ENCODE measurements around the gene ADAMTS1. TPM values are rescaled to one million over a fixed set of nuclear protein-coding genes. Genes with fewer than 3 reads are reported as not detected.

The ADAMTS1 gene
- total RNA-seq, 1 experiment from 2014 or later = 35.6 TPM

DNA sequence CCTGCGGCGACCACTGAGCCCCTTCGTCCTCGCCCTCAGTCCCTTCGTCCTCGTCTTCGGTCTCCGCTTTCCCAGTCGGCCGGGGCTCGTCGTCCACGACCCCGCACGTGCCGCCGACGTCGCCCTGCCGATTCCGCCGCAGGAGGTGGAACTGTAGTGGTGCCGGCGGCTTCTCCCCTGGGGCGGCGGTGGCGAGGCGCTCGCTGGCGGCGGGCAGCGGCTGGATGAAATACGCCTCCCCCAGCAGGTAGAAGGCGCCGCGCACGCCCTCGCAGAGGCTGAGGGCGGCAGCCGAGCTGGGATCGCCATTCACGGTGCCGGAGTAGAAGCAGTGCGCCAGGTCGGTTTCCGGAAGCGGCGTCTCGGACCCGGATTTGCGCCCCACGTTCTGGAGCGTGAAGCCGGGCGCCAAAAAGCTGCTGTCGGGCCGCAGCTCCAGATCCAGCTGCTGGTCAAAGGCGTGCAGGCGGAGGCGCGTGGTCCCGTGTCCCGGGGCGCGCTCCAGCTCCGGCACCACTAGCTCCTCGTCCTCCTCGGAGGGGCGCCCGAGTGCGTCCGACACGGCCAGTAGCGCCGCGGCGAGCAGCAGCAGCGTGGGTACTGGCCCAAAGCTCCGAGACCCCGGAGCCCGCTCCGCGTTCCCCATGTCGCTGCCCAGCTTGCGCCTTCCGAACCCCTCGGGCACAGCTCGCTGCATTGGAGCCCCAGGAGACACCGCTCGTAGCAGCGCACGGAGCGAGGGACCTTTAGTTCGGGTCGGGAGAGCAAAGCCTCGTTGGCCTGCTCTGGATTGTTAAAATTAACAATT lies 747 bp downstream of the ADAMTS1 start (continued):
- TF ChIP-seq USF2 (CRISPR knock-in tag; IDR thresholded peaks at IDR 0.05) (no peak), E2F1 (CRISPR knock-in tag; IDR thresholded peaks at IDR 0.05) (peak; percentile 88), IRF2 (CRISPR knock-in tag; IDR thresholded peaks at IDR 0.05; ENCODE audit: borderline replicate concordance, low read depth) (no peak; the same call in 1 of the 2 replicates), MLX (CRISPR knock-in tag; IDR thresholded peaks at IDR 0.05) (no peak; the same call in 1 of the 2 replicates), SMAD4 (CRISPR knock-in tag; IDR thresholded peaks at IDR 0.05) (peak; percentile 88), KAT7 (CRISPR knock-in tag; IDR thresholded peaks at IDR 0.05; ENCODE audit: borderline replicate concordance) (peak; percentile 89; the same call in 1 of the 2 replicates), NR3C1 (CRISPR knock-in tag; conservative IDR thresholded peaks at IDR 0.05; ENCODE audit: low read depth) (no peak), ZNF121 (CRISPR knock-in tag; IDR thresholded peaks at IDR 0.05) (no peak), ZNF416 (CRISPR knock-in tag; IDR thresholded peaks at IDR 0.05) (no peak), AFF4 (CRISPR knock-in tag; IDR thresholded peaks at IDR 0.05; ENCODE audit: borderline replicate concordance) (no peak), FOXK1 (CRISPR knock-in tag; IDR thresholded peaks at IDR 0.05) (peak; percentile 73; the same call in 1 of the 2 replicates), OVOL2 (CRISPR knock-in tag; IDR thresholded peaks at IDR 0.05; ENCODE audit: borderline replicate concordance) (no peak), IRF1 (CRISPR knock-in tag; IDR thresholded peaks at IDR 0.05) (peak; percentile 79; the same call in 1 of the 2 replicates), TEAD4 (CRISPR knock-in tag; IDR thresholded peaks at IDR 0.05) (peak; percentile 84), FOXJ3 (CRISPR knock-in tag; IDR thresholded peaks at IDR 0.05; ENCODE audit: borderline replicate concordance) (no peak), NR2C2 (CRISPR knock-in tag; IDR thresholded peaks at IDR 0.05) (peak; percentile 55; the same call in 1 of the 2 replicates), NFE2L1 (CRISPR knock-in tag; IDR thresholded peaks at IDR 0.05) (peak; percentile 85), RELA (CRISPR knock-in tag; IDR thresholded peaks at IDR 0.05; ENCODE audit: borderline replicate concordance) (peak; percentile 85; the same call in 1 of the 2 replicates)
- TF ChIP-seq, protein P1, sequence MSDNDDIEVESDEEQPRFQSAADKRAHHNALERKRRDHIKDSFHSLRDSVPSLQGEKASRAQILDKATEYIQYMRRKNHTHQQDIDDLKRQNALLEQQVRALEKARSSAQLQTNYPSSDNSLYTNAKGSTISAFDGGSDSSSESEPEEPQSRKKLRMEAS (CRISPR knock-in tag; IDR thresholded peaks at IDR 0.05) = peak; percentile 94
- TF ChIP-seq, protein P2, sequence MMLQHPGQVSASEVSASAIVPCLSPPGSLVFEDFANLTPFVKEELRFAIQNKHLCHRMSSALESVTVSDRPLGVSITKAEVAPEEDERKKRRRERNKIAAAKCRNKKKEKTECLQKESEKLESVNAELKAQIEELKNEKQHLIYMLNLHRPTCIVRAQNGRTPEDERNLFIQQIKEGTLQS (CRISPR knock-in tag; conservative IDR thresholded peaks at IDR 0.05) = 0 out of 2 replicates have a peak, but pooled peaks have one; percentile 19
- TF ChIP-seq, protein P3, sequence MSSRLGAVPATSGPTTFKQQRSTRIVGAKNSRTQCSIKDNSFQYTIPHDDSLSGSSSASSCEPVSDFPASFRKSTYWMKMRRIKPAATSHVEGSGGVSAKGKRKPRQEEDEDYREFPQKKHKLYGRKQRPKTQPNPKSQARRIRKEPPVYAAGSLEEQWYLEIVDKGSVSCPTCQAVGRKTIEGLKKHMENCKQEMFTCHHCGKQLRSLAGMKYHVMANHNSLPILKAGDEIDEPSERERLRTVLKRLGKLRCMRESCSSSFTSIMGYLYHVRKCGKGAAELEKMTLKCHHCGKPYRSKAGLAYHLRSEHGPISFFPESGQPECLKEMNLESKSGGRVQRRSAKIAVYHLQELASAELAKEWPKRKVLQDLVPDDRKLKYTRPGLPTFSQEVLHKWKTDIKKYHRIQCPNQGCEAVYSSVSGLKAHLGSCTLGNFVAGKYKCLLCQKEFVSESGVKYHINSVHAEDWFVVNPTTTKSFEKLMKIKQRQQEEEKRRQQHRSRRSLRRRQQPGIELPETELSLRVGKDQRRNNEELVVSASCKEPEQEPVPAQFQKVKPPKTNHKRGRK (CRISPR knock-in tag; IDR thresholded peaks at IDR 0.05; ENCODE audit: borderline replicate concordance) = no peak
- TF ChIP-seq, protein P4, sequence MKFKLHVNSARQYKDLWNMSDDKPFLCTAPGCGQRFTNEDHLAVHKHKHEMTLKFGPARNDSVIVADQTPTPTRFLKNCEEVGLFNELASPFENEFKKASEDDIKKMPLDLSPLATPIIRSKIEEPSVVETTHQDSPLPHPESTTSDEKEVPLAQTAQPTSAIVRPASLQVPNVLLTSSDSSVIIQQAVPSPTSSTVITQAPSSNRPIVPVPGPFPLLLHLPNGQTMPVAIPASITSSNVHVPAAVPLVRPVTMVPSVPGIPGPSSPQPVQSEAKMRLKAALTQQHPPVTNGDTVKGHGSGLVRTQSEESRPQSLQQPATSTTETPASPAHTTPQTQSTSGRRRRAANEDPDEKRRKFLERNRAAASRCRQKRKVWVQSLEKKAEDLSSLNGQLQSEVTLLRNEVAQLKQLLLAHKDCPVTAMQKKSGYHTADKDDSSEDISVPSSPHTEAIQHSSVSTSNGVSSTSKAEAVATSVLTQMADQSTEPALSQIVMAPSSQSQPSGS (CRISPR knock-in tag; IDR thresholded peaks at IDR 0.05; ENCODE audit: borderline replicate concordance, low read depth) = peak; percentile 68; the same call in 1 of the 2 replicates
- TF ChIP-seq, protein P5, sequence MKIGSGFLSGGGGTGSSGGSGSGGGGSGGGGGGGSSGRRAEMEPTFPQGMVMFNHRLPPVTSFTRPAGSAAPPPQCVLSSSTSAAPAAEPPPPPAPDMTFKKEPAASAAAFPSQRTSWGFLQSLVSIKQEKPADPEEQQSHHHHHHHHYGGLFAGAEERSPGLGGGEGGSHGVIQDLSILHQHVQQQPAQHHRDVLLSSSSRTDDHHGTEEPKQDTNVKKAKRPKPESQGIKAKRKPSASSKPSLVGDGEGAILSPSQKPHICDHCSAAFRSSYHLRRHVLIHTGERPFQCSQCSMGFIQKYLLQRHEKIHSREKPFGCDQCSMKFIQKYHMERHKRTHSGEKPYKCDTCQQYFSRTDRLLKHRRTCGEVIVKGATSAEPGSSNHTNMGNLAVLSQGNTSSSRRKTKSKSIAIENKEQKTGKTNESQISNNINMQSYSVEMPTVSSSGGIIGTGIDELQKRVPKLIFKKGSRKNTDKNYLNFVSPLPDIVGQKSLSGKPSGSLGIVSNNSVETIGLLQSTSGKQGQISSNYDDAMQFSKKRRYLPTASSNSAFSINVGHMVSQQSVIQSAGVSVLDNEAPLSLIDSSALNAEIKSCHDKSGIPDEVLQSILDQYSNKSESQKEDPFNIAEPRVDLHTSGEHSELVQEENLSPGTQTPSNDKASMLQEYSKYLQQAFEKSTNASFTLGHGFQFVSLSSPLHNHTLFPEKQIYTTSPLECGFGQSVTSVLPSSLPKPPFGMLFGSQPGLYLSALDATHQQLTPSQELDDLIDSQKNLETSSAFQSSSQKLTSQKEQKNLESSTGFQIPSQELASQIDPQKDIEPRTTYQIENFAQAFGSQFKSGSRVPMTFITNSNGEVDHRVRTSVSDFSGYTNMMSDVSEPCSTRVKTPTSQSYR (CRISPR knock-in tag; IDR thresholded peaks at IDR 0.05) = peak; percentile 85; the same call in 1 of the 2 replicates

Data from WTC11 (cell line).